K562 treated with DMSO at 1 percent for 4 hours (cell line): Measurements from ENCODE around the gene NAAA. TPM values are rescaled to one million over a fixed set of nuclear protein-coding genes. Genes with fewer than 3 reads are reported as not detected.

ENCODE experiments used
- total RNA-seq: library from RNA; unstranded; fragments of 300-600 nt; gene quantifications from 2 replicates; pipeline ENCODE4 v1.2.3, GENCODE V29; 2022; ENCODE audit not compliant: insufficient read depth

The NAAA gene
- total RNA-seq: 3.7 and 3.8 TPM in 2 replicates

GRCh38 chr4:75940692-75941253 is at the start of gene NAAA:
Gene NAAA, minus strand, starts transcription at chr4:75941013. Its CDS starts 64 bp downstream, at chr4:75940949.

GRCh38 chr4:75902352-75902751 is 38.5 kb downstream of the NAAA start, which contains the start of gene PPEF2:
Gene PPEF2, minus strand, starts transcription at chr4:75902452. Its CDS starts 6,127 bp downstream, at chr4:75896325.

Other genes starting within 250 kb of the NAAA start
- gene USO1, start 216.4 kb downstream of the NAAA start, total RNA-seq: 50.5 and 60.1 TPM in 2 replicates
- not detected in 2 replicates for gene PPEF2, start 38.6 kb downstream of the NAAA start, total RNA-seq
- 13.9 and 20.0 TPM in 2 replicates for gene SDAD1, start 49.9 kb upstream of the NAAA start, total RNA-seq
- gene CXCL9, start 66.5 kb upstream of the NAAA start, total RNA-seq: not detected in 2 replicates
- 1.5 and 1.8 TPM in 2 replicates for gene CXCL10, start 82.5 kb upstream of the NAAA start, total RNA-seq
- 15.6 and 19.1 TPM in 2 replicates for gene CXCL11, start 95.1 kb upstream of the NAAA start, total RNA-seq
- gene ART3, start 133.7 kb upstream of the NAAA start, total RNA-seq: not detected in 2 replicates
- gene NUP54, start 207.4 kb upstream of the NAAA start, total RNA-seq: 35.4 and 36.9 TPM in 2 replicates